NCI-H146 (cell line): ENCODE results near the gene GCLC.
"Not testable (repeated sequence)": the region's sequence is repeated elsewhere in the genome, so short reads cannot be mapped to it uniquely, and the experiment has no call there.

ENCODE experiments used
- DNase-seq: peaks from one replicate; lab custom pipeline; 2025; lab: John Stamatoyannopoulos, UW

Gene GCLC

DNA sequence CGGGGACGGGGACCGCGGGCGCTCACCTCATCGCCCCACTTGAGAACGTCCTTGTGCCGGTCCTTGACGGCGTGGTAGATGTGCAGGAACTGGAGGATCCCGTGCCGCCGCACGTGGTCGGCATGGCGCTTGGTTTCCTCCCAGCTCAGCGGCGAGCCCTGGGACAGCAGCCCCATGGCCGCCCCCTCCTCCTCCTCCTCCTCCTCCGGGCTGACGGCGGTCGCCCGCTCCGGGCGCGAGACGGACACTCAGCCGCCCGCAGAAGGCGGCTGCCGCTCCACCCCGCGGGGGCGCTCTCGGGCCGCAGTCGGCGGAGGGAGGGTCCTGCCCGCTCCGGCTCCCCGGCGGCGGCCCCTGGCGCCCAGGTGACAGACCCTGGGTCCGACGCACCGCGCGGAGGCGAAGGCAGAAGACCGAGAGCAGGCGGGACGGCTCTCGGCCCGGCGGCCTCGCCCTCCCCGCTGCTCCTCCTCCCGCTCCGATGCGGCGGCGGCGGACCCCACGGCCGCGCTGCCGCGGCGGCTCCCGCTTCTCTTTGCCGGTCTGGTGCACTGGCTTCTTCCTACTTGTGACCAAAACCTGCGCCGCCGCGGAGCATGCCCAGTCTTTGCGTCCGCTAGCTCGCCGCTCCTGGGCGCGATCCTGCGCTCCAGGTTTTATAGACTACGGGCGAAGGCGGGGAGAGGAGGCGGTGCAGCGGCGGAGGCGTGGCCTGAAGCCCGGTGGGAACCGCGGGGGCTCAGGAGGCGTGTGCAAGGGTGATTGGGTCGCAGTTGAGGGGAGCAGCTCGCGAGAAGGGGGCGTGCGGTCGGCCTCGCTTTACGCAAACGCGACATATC, at the start of gene GCLC:
Gene GCLC (minus strand): TSS at position 632 of the 839 bp plus-strand sequence. CDS start 456 bp downstream, at position 176.
- peak; percentile 94 for DNase-seq

GRCh38 chr6:53594596-53594995, 49.7 kb upstream of the GCLC start:
- no peak for DNase-seq

DNA sequence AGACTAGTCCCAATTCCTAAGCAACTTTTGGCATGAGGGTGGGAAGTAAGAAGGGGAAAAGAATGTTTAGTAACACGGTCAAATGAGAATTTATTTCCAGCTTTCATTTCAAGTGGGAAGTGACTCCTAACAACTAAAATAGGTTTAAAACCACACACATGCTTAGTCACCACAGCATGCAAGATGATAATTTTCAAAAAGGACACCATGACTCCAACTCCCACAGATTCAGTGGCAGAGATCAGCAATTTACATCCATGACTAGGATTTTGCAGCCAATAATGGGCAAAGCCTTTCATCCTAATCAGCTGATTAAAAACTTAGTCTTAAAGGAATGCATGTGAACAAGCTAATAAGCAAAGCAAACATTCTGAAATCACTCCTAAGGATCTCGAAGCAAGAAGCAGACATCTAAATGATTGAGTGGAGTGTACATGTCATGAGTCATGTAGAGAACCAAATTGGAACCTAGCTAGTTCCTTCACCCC, 48.1 kb upstream of the GCLC start:
- DNase-seq, result no peak

GRCh38 chr6:53591873-53592272, 47.0 kb upstream of the GCLC start:
- DNase-seq, result no peak

DNA sequence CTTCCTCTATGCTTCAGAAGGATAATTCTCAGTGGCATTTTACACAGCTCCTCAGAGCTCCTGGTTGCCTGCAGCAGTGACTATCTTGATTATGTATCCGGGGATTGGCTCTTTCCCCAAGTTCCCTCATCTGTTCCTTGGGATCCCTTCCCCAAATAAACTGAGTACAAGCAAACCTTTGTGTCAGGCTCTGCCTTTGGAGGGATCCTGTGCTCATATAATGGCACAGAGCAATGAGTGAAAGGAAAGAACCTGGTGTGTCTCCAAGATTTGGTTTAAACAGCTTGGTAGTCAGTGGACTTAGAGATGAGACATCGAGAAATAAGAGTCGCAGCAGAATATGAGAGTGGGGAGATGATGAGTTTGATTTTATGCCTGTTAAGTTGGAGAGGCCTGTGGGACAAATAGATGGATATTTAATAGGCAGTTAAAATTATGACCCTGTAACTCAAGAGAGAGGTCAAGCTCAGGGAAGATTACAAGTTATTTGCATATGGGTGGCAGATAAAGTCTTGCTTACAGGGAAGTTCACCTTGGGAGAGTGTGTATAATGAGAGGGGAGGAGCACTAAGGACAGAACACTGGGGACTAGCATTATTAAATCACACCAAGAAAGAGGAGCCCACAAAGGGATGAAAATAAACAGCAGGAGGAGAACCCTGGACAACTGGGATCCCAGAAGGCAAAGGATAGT, 44.1 kb upstream of the GCLC start:
- DNase-seq, result no peak

GRCh38 chr6:53587291-53587690, 42.4 kb upstream of the GCLC start:
- DNase-seq, result peak; percentile 28

- DNase-seq, result no peak
These were observed 40.5 kb upstream of the GCLC start for GRCh38 chr6:53585208-53585900.

DNA sequence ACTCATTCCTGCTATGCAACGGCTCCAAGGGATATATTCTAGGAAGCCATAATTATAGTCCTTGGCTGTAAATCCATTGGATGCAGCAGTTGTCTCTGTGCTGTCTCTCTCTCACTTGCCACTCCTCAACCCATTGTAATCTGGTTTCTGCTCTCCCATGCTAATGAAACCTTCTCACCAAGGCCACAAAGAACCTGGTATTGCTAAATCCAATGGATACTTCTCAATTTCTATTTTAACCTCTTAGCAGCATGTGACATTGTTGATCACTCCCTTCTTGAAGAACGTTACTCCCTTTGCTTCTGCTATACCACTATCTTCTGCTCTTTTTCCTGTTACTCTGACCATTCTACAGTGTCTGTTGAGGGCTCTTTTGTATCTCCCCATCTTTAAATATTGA, 39.8 kb upstream of the GCLC start:
- DNase-seq, result no peak

DNA sequence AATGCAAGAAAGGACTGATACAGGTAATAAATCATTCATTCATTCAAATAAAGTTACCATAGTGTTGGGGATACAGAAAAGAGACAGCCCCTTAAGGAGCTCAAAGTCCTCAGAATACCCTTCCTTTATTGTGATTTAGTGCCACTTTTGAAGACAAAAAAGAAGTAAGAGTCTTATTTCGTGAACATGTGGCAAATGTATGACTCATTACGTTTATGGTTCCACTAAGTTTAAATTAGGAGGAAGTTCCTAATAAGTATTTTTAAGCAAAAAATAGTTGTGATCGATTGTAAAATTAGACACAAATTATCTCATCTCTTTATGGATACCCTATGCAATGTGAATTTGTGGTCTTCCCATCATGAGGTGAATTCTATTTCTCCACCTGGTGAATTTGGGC, 38.5 kb upstream of the GCLC start:
- no peak for DNase-seq

- no peak for DNase-seq
These were observed 38.1 kb upstream of the GCLC start for GRCh38 chr6:53582963-53583362.

DNA sequence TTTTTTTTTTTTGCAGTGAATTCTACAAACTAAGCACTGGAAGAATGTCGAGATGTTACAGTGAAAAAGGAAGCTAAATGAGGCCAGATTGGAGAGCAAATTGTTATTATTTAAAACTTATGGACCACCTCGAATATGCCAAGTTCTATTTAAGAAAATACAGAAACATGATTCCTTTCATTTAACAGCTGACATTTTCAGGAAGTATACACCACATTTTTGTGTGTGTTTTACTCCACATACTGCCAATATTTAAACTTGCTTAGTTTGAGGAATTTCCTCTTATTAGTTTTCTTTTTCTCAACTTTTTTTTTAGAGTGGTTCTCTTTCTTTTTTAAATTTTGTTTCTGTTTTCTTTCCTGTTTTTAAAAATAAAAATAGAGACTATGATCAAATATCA, 37.0 kb upstream of the GCLC start:
- DNase-seq, result no peak

- no peak for DNase-seq
These were observed 36.4 kb upstream of the GCLC start for GRCh38 chr6:53581173-53581773.

DNA sequence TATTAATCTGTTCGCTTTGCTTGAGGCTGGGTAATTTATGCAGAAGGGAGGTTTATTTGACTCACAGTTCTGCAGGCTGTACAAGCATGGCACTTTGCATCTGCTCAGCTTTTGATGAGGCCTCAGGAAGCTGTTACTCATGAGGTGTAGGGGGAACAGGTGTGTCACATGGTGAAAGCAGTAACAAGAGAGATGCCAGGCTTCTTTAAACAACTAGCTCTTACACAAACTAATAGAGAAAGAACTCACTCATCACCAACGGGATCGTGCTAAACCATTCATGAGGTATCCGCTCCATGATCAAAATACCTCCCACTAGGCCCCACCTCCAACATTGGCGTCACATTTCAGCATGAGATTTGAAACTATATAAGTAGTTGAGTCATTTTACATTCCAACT, 34.4 kb upstream of the GCLC start:
- no peak for DNase-seq

- no peak for DNase-seq
These were observed 33.5 kb upstream of the GCLC start for GRCh38 chr6:53578371-53578770.

GRCh38 chr6:53573299-53573698, 28.4 kb upstream of the GCLC start:
- peak; percentile 88 for DNase-seq

GRCh38 chr6:53572379-53572778, 27.5 kb upstream of the GCLC start:
- DNase-seq, result not testable (repeated sequence)

DNA sequence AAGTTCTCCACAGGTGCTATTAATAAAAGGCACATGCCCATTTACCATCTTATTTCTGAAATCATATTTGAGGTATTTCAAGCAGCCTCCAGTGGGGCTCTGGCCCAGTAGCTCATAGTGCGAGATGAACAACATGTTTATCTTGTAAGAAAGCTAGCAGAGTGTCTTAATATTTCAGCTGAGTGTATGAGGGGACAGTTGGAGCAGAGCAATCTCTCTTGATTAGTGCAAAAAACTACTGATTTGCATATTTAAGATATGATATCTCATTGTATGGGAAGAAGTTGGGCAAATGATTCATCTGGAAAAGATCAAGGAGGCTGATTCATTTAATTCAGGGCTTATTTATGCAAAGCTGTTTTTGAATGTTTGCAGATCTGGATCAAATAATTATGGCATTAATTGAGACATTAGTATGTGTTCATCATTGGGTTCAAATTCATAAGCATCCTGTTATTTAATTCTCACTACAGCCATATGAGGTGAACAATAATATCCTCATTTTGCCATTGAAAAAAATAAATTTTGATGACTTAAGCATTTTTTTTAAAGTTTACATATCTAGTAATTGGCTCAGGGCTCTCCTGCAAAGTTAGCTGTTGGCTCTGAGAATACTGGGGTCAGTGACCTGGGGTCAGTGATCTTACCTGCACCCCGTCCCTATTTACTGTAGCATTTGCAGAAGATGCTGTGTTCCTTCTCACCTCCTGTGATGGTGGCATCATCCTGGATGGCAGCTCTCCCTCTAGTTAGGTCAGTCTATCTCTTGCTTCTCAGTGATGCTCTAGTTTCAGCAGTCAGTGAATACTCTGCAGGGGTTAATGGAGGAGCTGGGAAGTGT, 24.1 kb upstream of the GCLC start:
- DNase-seq, result no peak

GRCh38 chr6:53567701-53568100, 22.8 kb upstream of the GCLC start:
- DNase-seq, result no peak

- DNase-seq, result peak; percentile 69
These were observed 21.9 kb upstream of the GCLC start for GRCh38 chr6:53566755-53567154.

DNA sequence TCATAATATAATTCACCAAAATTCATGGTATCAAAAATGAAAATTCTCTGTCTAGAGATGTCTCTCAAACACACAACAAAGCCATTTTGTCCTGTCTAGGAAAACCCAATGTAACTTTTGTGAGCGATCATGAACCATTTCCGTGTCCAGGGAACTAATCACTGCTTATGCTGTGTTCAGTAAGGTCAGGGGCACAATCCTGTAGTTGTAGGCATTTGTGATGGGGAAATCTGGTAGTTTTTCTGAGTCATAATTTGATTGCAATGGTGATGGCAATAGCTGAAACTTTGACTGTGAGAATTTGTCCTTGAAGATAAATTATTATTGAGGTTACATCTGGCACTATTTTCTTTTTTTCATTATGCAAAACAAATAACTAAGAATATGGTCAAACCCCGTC, 21.0 kb upstream of the GCLC start:
- DNase-seq, result no peak

GRCh38 chr6:53564401-53565065, 19.6 kb upstream of the GCLC start:
- DNase-seq, result no peak
